ENCODE results near the gene MCF2L.

GRCh38 chr13:113006660-113007059 is 37.6 kb downstream of the MCF2L start:
- TF ChIP-seq POLR2A (IDR thresholded peaks at IDR 0.05; ENCODE audit: low read depth, low read length), result no peak
- TF ChIP-seq POLR2AphosphoS5 (IDR thresholded peaks at IDR 0.05; ENCODE audit: low read depth, low read length), result no peak
- TF ChIP-seq SPI1 (IDR thresholded peaks at IDR 0.05; ENCODE audit: low read depth, low read length), result no peak

Measured in GM12891 (cell line).